GM12875 (cell line): ENCODE measurements around the gene STXBP1.
A peak's percentile ranks its signal among the peaks of the same experiment; 100 is the strongest.

Experiments
- H3K4me3 ChIP-seq: one replicate; pipeline ENCODE4 v1.5.1; 2011; ENCODE audit warnings: low read depth, low read length, control low read depth
- CTCF ChIP-seq: IDR thresholded peaks from 2 replicates; pipeline ENCODE4 v1.5.1; 2011; ENCODE audit warnings: low read depth, mild to moderate bottlenecking, control low read depth, inconsistent platforms, low read length, moderate library complexity, borderline replicate concordance; ENCODE audit not compliant: insufficient read depth

Gene STXBP1

GRCh38 chr9:127730262-127730661 lies 118.2 kb downstream of the STXBP1 start:
- no peak overlapping the region for H3K4me3 ChIP-seq
- no peak for TF ChIP-seq CTCF

DNA sequence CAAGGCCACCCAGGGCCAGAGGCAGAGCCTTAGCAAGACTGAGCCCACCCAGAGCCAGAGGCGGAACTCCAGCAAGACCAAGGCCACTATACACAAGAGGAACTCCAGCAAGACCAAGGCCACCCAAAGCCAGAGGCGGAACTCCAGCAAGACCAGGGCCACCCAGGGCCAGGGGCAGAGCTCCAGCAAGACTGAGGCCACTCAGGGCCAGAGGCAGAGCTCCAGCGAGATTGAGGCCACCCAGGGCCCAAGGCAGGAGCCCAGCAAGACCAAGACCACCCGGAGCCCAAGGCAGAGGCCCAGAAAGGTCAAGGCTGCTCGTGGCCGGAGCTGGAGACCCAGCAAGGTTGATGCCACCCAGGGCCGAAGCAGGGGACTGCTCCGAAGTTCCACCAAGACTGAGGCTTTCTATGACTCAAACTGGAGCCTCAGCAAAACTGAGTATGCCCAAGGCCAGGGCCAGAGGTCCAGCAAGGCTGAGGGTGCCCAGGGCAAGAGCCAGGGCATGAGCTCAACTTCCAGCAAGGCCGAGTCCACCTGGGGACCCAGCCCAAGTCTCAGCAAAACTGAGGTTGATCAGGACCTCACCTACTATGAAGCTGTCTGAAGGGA lies 118.8 kb downstream of the STXBP1 start:
- H3K4me3 ChIP-seq = no peak overlapping the region
- no peak for TF ChIP-seq CTCF

DNA sequence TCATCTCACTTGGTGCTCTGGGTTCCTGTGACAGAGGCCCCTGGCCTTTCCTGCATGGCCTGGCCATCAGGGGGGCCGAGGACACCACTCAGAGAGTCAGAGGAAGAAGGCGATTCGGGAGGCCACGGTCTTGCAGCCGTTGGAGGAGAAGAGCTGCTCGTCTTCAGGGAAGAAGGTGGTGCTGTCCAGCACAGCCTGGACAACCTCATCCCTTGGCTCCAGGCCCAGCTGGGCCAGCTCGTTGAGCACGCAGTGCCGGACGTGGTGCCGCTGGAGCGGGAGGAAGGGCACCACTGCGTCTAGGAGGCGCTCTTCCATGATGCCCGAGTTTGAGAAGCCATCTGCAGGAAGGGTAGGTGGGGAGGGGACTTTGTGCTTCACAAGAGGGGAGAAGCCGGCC lies 119.9 kb downstream of the STXBP1 start:
- H3K4me3 ChIP-seq = no peak overlapping the region
- no peak for TF ChIP-seq CTCF

GRCh38 chr9:127732444-127732843 lies 120.4 kb downstream of the STXBP1 start:
- H3K4me3 ChIP-seq = no peak overlapping the region
- TF ChIP-seq CTCF = no peak

DNA sequence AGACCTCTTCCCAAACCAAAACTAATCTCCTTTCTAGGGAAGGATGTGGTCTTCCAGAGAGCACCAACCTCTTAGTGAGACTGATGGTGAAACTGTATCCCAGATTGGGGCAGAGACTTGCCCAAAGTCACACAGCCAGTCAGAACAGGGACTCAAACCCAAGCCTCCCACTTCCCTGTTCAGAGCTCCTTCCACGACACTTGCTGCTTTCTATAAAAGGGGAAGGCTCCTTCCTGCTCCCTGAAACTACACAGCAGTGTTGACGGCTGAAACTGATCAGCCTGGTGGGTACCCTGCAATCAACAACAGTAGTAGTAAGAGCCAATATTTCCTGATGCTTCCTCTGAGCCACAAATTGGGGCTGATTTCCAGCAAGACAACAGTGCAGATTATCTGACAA lies 121.5 kb downstream of the STXBP1 start:
- no peak for TF ChIP-seq CTCF
- H3K4me3 ChIP-seq = no peak overlapping the region

DNA sequence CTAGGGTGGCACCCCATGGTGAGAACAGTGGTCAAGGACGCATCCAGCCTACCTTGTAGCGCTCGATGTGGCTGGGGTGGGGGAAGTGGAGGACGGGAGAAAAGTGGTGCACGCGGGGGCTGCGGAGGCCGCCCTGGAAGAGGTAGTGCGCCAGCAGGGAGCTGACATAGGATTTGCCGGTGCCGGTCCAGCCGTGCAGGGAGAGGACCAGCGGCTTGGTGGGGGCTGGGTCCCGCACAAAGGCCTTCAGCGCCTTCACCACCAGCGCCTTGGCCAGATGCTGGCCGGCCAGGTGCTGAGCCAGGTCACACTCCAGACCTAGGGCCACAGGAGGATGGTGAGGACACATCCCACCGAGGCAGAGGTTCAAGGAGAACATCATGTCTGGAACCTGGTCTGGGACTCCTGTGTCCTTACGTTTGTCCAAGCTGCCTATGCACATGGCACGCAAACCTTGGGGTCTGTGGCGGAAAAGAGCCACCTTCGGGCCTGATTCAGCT lies 122.2 kb downstream of the STXBP1 start:
- TF ChIP-seq CTCF = 0 out of 2 replicates have a peak, but pooled peaks have one; percentile 94

GRCh38 chr9:127734747-127735529 lies 122.9 kb downstream of the STXBP1 start, which contains the start of gene TOR2A:
TSS of gene TOR2A (minus strand) at chr9:127735294. CDS start at chr9:127735270, 24 bp downstream.
- peak; percentile 91 for TF ChIP-seq CTCF
- H3K4me3 ChIP-seq = peak within 1 kb of the TSS; percentile 63

More for the DNA sequence above, 122.2 kb downstream of the STXBP1 start:
- peak overlapping the region; percentile 63 for H3K4me3 ChIP-seq
